ENCODE data around the gene SUV39H1.
A peak's percentile ranks its signal among the peaks of the same experiment; 100 is the strongest.
"Not testable (repeated sequence)": the region's sequence is repeated elsewhere in the genome, so short reads cannot be mapped to it uniquely, and the experiment has no call there.

Gene SUV39H1

DNA sequence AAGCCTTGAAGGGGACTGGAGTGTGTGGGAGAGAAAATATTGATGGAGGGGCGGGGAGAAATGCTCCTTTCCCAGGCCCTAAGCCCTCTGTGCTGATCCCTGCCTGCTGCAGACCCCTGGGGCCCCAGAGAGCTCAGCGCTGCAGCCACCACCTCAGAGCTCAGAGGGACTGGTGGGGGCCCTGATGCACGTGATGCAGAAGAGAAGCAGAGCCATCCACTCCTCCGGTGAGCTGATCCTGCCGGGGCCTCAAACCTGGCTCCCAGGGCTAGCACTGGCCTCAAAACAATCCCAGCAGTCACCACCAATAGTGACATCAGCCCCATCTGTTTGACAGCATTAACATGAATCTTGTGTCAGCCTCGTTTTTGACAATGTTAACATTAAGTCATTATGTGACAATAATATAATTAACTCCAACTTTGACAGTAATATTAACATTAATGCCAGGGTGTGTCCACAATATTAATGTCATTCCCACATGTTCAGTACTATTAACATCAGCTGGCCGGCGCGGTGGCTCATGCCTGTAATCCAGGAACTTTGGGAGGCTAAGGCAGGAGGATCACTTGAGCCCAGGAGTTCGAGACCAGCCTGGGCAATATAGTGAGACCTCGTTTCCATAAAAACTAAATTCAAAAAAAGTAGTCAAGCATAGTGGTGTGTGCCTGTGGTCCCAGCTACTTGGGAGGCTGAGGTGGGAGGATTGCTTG is 7.2 kb upstream of the SUV39H1 start:
- no peak for DNase-seq

DNA sequence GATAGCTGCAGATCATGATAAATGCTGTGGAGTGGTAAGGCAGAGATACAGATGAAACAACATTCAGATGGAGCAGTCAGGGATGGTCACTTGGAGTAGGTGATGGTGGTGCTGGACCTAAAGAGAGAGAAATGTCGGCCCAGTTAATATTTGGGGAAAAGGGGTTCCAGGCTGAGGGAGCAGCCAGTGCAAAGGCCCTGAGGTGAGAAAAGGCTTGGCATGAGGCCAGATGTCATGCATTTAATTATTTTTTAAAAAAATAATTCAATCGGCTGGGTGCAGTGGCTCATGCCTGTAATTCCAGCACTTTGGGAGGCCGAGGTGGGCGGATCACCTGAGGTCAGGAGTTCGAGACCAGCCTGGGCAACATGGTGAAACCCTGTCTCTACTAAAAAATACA is 4.8 kb upstream of the SUV39H1 start:
- not testable (repeated sequence) for DNase-seq

DNA sequence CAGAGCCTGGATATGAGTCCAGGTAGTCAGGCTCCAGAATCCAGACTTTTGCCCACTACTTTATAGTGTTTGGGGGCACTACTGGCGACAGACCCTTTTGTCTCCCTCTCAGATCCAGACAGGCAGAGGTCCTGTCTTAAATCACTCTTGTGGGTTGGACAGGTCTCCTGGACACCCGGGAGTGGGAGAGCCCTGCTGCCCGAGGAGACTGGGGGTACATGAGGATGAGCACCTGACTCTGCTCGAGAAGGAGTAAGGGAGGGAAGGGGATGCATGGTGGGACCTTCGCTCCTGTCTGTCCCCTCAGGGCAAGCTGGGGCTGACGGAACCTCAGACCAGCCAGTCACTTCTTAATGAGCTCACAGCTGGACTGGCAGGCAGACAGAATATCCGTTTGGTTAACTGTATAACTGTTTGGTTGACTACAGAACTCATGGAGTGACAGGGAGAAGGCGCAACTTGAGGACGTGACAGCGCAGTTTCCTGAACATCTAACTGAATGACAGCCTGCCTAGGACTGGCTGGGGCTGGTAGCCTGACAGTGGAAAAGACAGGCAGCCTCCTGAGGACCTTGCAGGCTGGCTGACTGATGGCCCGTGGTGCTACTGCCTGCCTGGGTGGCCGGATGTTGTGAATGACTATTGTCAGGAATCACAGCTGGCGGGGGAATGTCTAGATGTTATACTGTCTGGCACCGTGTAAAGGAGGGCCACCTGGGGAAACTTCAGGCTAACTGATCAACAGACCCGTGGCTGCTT is 1.6 kb upstream of the SUV39H1 start:
- no peak for DNase-seq

DNA sequence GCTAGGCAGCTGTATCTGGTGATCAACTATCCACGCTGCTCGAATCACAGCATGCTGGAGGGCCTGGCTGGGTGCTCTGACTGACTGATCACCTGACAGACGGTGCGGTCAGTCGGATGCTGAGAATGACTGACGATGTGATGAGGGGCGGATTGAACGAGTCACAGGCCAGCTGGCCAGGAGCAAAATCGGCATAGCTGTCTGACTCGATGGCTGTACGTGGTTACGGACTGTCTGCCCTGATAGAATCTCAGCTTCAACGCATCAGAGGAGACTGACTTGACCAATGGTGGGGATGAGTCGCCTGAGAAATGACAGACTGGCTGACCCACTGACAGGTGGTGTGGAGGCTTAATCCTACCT is 1.0 kb upstream of the SUV39H1 start:
- no peak for DNase-seq

DNA sequence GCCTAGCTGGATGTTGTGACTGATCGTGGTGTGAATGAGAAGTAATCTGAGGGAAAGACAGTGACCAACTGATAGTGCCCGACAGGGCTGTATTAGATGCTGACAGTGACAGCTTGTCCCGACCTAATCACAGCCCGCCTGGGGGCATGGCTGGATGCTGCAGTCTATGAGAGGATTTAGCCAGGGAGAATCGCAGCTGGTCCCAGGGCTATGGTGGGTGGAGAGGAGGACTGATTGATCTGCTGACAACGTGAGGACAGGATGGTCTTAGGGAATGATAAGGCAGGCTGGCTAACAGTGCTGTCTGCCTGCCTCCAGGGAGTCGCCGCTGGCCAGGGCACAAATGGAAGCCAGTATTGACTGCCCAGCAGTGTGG is 621 bp upstream of the SUV39H1 start:
- DNase-seq = no peak

DNA sequence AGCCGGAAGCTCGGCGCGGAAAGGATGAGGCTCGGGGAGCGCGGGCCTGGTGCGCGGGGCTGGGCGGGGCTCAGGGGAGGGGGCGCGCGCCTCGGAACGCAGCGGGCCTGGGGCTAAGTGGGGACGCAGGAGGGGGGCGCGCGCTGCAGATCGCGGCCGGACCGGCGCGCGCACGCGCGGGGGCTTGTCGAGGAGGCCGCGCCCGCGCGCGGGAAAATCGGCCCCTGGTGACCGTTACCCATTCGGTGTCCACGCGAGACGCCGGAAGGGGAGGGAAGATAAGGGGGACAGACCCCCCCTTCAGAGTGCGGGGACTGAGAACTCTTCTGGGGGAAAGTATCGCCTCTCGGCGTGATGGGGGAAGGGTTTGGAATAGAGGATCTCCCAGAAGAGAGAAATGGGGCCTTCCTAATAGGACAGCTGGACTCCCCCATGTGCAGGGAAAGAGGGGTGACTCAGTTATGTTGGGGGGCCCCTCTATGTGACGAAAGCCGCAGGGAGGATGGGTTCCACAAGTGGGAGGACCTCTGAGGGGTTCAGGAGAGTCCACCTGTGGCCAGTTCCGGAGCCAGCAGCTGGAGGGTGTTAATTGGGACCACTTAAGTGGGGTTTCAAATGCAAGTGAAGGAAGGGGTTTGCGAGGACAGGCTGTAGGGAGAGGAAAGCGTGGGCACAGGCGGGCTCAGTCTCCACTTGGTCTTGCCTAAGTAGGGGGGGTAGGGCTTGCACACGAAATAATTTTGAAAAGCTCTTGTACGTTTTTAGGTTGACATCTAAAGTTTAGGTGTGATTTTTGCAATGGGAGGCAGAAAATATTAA is 584 bp downstream of the SUV39H1 start:
- peak; percentile 56 for DNase-seq

DNA sequence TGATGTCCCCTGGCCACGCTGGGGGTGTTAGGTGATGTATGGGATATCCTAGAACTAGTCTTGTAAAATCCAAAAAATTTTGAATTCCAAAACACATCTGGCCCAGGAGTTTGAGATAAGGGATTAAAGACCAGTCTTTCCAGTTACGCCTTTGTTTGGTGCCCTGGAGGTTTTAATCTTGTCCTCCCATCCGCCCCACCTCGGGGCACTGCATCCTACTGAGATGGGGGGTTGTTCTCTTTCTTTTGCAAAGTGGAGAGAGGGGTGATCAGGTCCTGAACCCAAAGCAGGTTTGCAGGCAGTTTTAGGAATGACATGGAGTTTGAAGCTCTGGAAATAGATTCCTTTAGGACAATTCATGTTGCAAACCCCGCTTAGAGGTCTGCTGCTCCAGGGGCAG is 1.8 kb downstream of the SUV39H1 start:
- no peak for DNase-seq

DNA sequence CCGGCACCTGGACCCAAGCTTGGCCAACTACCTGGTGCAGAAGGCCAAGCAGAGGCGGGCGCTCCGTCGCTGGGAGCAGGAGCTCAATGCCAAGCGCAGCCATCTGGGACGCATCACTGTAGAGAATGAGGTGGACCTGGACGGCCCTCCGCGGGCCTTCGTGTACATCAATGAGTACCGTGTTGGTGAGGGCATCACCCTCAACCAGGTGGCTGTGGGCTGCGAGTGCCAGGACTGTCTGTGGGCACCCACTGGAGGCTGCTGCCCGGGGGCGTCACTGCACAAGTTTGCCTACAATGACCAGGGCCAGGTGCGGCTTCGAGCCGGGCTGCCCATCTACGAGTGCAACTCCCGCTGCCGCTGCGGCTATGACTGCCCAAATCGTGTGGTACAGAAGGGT is 3.7 kb downstream of the SUV39H1 start:
- no peak for DNase-seq

DNA sequence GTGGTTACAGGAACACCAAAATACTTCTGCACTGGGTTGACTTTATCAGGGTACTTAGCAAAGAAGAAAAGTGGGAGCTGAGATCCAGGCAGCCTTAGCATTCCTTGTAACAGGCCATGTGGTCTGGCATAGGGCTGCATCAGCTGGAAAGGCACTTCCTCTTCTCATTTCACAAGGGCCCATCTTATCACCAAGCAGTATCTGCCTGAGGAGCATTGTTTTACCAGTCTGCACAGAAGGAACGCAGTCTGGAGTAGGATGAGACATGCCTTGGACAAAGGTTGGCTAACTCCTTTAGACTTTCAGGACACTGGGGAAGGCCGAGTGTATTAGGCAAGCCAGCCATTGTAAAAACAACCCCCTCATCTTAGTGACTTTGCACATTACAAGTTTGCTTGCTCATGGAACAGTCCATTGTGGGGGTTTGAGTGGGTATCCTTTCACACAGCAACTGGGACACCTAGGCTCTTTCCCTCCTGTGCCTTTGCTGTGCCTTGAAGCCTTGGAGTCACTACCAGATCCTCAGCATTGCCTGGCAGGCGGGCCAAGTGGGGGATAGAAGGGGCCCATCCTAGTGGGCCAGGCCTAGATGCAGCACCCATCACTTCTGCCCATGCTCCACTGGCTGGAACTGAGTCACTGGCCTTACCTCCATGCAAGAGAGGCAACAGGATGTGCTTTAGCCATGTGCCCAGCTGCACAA is 4.6 kb downstream of the SUV39H1 start:
- DNase-seq = no peak

DNA sequence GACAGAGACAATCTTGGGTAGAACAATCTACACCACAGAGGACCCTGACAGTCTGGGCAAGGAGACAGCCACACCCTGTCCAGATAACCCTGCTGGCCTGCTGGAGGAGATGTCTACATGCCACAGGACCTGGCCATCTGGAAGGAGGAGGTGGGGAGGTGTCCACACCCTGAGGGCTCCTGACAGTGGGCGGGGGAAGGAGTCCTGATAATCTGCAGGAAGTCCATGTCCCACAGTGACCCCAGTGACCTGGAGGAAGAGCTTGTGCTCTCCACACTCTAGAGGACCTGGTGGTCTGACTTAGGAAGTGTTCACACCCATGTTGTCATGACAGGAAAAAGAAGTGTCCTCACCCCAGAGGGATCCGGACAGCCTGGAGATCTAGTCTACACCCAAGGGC is 5.5 kb downstream of the SUV39H1 start:
- DNase-seq = no peak

DNA sequence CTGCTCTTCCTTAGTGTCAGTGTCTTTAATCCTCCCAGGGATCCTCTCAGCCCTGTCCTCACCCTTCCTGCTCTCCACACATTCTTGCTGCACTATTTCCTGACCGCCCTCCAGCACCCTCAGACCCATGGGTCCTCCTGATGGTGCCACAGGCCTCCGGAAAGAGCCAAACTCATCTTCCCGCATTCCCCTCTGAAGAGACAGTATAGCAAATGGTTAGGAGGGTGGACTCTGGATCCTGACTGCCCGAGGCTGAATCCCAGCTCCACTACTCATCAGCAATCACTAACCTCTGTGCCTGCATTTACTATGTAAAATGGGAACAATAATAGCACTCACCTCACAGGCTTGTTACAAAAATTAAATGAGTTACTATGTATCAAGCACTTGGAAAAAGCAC is 6.2 kb downstream of the SUV39H1 start:
- DNase-seq = no peak

DNA sequence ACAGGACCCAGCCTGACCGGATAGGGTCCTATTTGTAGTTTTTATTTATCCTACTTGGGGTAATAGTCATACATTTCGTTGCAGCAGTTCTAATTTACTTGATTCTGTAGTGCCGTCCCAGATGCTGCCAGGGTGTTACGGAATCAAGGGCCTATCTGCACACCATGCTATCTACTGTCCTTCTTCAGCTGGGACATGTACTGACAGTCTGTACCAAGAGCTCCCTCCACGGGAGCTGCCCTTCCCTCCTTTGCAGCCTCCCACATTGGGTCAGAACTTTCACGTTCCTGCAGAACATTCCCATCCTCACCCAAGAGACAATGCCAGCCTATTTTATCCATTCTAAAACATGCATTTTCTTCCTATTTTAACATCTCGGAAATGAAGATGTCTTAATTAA is 6.7 kb downstream of the SUV39H1 start:
- DNase-seq = no peak

DNA sequence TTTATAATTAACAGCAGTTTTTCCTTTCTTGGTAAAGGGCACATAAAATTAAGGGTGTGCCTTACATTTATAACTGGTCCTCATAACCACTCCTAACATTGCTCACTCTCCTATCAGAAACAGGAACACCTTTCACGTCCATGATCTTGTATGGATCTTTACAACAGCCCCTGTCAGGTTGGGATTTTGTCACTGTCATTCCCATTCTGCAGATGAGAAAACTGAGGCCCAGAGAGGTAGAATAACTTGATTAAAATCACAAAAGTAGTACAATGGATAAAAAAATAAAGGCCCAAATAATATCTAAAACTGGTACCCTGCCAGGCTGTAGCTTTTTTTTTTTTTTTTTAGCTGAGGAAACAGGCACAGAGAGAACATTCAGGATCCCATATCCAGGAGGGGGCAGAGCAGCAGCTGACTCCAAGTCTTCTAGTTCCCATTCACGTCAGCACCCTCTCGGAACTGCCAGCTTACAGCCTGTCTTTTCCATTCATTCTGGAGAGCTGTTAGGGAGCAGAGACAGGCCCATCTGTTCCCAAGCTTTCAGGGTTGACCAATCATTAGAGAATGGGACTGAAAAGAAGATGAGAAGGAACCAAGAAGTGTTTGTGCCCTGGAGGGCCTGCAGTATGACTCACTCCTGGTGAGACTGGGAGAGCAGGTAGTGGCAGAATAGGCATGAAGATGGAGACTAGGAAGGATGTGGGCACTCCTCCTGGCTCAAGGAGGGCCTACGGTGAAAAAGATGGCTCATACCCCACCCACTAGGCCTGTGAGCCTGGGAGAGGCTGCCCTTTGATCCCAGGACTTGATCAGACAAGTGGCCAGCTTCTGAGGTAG is 7.3 kb downstream of the SUV39H1 start:
- no peak for DNase-seq

DNA sequence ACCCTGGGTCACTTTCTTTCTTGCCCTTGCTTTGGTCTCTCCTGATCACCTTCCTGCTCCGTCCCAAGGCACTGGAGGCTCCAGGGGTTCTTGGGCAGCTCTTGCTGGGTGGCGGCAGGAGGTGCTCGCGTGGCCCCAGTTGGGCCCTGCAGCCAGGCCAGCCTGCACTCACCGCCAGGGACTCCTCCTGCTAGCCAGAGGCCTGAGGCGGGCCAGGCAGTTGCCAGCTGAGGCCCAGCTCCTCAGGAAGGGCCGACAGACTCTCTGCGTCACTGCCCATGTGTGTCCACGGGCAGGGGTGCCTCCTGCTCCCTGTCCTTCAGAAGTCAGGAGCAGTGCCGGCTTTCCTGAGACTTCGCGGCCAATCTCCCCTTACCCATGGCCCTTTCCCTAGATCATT is 9.3 kb downstream of the SUV39H1 start:
- DNase-seq = no peak

DNA sequence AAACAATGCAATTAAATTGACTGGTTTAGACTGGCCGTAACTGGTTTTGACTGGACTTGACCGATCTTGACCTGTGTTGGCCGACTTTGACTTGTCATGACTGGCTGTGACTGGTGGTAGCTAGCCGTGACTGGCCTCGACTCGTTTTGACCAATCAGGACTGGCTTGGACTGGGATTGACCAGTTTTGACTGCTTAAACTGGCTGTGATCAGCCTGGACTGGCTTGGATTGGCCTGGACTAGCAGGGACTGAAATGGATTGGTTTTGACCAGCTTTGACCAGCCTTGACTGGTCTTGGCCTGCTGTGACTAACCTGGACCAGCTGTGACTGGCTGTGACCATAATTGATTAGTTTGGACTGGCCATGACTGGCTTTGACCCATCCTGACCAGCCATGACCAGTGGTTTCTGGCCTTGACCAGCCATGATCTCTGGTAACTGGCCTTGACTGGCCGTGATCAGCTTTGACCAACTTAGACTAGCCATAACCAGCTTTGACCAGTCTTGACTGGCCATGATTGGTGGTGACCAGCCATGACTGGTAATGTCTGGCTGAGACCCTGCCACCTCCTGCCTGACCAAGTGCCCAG is 13.1 kb downstream of the SUV39H1 start:
- DNase-seq = no peak

DNA sequence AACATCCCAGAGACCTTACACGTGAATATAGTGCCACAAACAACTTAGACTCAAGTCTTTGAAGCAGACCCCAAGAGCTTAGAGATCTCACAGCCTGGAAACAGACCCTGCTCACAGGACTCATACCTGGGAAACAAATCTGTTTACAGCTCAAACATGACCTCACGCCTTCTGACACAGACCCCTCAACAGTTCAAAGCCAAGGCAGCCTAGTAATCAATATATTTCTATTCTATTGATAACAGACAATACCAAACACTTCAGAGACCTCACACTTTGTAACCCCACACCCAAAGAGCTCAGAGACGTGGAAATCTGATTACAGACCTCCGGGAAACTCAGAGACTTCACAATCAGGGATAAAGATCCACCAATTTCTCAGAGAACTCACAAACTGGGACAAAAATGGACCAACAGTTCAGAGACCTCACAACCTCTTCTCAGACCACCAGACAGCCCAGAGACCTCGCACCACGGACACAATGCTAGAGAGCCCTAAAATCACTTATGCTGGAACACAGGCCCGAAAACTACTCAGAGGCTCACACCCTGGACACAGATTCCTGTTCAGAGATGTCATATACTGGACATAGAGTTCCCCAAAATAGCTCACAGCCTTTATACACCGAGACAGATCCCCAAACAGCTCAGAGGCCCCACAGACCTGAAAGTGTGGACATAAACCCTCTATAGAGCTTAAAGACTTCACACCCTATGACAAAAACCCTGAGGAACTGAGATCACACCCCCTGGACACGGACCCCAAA is 14.8 kb downstream of the SUV39H1 start:
- no peak for DNase-seq

DNA sequence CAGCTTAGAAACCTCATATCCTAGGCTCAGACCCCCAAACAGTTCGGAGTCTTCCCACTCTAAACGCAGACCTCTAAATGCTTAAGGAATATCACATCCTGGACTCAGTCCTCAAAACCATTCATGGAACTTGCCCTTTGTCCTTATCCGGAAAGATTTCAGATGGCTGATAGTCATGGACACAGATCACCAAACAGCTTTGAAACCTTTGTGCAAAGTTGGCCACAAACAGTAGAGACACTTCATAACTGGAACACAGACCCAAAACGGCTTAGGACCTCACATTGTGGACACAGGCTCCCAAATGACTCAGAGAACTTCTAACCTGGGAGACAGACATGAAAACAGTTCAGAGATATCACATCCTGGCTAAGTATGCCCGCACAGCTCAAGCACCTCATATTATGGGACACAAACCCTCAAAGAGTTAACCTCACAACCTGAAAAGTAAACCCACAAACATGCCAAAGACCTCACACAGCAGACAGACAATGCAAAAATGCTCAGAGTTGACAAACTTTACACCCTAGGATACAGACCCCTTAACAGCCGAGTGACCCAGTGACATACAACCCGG is 15.5 kb downstream of the SUV39H1 start:
- no peak for DNase-seq

DNA sequence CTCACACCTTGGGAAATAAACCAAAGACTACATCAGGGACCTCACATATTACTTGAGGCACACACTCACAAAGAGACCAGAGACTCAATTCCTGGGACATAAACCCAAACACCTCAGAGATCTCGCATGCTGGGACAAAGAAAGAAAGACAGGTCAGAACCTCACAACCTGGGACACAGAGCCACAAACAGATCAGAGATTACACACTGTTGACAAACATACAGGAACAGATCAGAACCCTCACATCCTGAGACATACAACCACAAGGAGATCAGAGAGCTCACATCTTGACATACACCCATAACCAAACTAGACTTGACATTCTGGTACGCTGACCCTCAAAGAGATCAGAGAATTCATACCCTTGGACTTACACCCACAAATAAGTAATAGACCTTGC is 17.3 kb downstream of the SUV39H1 start:
- no peak for DNase-seq

DNA sequence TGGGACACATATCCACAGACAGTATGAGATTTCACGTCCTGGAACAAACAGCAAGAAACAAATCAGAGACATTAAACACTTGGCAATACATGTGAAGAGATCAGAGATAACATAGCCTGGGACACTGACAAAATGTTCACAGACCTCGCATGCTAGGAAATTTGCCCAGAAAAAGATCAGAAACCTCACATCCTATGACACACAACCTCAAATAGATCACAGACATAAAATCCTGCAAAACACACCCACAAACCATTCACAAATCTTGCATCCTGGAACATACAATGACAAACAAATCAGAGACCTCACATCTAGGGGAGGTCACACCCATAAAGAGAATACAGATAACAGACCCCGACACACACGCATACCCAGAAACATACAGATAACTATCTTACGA is 18.0 kb downstream of the SUV39H1 start:
- DNase-seq = no peak

DNA sequence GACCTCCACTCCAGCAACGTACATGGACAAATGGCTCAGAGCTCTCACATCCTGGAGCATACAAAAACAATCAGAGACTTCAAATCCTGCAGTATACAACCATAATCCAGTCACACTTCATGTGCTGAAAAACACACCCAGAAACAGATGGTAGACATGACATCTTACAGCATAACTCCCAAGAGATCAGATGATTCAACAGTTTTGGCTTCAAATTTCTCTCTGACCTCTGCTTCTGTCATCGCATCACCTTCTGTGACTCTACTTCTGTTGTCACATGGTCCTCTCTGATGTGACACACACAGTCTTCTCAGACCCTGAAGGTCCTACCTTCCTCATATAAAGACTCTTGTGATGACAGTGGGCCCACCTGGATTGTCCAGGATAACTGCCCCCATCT is 18.5 kb downstream of the SUV39H1 start:
- DNase-seq = no peak
